GM21381 (cell line): ENCODE results near the gene BRD4.

ENCODE experiments used
- ATAC-seq: cut with Tn5 transposase; IDR thresholded peaks from one replicate; pipeline ENCODE4 v1.9.1; 2021; ENCODE audit warnings: mild to moderate bottlenecking, moderate library complexity; ENCODE audit not compliant: unreplicated experiment

BRD4 gene

DNA sequence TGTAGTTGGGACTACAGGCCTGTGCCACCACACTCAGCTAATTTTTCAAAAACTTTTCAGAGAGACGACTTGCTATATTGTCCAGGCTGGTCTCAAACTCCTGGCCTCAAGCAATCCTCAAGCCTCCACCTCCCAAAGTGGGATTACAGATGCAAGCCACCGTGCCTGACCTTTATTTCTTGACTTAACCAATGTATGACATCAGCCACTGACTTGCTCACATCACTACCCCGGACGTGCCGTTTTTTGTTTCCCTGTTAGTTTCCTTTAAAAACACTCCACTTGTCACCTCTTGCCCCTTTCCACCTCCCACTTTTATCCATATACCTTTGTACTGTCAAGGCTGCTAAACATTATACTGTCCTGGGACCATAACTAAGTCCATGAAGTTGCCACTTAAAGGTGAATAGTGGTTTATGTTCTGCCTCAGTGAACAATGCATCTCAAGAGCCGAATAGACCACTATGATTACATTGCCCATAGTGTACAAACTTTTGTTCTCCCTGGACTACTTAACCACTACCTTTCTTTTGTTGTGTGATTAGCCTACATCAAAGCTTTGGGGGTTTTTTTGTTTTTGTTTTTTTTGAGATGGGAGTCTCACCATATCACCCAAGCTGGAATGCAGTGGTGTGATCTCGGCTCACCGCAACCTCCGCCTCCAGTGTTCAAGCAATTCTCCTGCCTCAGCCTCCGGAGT is 97.8 kb downstream of the BRD4 start:
- no peak for ATAC-seq

DNA sequence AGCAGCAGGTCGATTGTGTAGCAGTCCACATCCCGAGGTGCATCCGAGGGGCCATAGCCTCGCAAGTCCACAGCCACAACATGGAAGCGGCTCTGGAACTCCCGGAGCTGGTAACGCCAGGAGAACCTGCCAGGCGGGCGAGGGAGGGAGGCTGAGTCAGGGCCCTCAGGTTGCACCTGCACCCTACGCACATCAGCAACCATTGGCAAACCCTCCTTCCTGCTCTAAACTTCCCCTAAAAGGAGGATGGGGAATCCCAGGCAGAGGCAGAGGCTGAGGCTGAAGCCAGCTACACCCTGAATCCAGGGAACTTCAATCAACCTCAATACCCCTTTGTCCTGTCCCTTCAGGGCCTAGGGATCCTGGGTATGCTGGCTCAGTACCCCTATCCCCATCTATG is 101.1 kb downstream of the BRD4 start:
- no peak for ATAC-seq

DNA sequence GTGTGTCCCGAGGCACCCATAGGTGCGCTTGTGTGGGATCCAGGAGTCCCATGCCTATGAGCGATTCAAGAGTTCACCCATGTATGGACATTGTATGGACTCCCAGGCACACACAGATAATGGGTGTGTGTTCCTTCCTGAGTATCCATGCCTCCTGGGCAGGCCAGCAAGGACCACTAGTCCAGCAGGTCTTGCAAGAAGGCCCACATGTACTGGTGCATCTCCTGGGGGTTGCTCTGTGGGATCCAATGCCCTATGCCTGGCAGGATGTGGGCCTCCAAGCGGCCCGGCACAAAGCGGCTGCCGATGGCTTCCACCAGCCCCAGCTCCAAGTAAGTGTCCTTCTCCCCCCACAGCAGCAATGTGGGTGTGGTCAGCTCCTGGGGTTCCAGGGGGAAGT is 105.1 kb downstream of the BRD4 start:
- ATAC-seq = no peak

DNA sequence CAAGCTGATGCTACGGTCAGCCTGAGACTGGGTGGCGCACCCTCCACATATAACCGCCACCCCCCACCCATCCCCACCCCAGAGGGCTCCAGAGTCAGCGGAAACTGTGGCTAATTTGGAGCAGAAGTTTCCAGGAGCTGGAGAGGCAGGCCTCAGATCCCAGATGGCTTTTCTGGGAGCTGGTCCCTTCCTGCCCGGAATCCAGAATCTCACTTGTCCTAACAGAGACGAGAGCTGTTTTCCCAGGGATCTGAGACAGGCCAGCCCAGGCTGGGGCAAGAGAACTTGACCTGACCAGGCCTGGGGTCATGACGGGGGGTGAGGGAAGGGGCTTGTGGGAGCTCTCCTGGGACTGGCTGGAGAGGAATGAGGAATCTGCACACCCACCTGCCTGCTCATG is 106.6 kb downstream of the BRD4 start:
- ATAC-seq = no peak

DNA sequence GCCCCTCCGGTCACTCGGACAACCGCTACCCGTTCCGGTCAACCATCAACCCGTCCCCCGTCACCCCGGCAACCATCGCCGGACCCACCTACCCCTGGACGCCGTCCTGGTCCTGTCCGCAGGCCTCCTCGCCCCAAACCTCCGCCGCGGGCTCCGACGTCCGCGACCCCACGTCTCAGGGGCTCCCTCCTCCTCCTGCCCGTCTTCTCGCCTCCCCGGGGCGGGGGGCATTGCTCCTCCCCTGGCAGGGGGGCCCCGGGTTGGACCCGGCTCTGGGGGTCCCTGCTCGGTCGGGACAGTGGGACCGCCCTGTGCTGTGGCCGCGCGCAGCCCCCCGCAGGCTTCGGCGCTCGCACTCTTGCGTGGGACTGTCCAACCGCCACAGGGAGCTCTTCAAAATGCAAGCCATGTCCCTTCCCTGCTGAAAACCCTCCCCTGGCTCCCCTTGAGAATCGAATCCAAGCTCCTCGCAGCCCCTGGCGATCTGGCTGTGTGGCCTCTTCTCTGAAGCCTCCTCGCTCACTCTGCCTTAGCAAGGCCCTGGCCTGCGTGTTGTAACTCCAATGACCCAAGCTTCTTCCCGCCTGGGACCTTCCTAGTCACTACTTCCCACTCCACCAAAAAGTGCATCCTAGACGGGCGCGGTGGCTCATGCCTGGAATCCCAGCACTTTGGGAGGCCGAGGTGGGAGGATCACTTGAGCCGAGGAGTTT is 108.5 kb downstream of the BRD4 start:
- no peak for ATAC-seq

DNA sequence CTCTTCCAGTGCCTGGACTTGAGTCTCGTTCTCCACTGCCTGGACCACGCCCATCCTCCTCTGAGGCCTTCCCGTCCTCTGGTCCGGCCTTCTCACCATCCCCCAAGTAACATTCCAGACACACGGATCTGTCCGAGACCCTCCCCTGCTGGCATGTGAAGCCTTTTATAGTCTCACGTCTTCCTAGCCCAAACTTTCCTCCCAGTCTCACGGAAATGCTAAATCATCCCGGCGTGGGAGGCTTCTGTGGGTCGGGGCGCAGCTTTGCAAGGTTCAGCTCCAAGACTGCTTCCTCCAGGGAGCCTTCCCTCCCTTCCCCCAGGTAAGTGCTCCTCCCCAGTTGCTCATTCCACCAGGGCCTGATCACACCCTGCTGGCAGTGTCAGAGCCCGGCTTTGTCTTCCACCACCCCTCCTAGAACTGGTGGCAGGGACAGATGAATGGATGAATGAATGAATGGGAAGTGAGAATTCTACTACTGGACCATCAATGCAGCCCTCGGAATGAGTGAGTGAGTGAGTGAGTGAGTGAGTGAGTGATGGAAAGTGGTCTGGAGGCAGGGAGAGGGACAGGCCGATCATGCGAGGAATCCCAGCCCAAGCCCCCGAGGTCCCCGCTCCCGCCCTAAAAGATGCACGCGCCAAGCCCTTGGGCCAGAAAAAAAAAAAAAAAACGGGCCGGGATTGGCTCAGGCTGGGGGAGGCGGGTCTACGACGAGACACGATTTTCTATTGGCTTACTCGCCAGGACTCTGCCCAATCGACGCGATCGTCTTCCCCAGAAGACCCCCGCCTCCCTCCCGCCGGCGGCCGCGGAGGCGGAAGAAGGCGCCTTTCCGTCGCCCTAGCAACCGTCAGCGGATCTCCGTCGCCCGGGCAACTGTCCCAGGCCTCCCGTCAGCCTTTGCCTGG is 109.3 kb downstream of the BRD4 start:
- peak; percentile 83 for ATAC-seq

DNA sequence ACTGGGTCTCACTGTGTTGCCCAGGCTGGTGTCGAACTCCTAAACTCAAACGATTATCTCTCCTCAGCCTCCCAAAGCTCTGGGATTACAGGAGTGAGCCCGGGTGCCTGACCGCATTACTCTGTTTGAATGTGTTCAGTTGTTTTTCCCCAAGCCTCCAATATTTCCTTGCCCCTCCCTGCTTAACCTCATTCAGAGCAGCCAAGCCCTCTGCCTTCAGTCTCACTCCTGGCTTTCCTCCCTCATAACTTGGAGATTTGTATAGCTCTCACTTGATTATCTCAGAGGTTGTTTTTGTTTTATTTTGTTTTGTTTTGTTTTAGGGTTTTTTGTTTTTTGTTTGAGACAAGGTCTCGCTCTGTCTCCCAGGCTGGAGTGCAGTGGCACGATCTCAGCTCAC is 111.5 kb downstream of the BRD4 start:
- no peak for ATAC-seq

DNA sequence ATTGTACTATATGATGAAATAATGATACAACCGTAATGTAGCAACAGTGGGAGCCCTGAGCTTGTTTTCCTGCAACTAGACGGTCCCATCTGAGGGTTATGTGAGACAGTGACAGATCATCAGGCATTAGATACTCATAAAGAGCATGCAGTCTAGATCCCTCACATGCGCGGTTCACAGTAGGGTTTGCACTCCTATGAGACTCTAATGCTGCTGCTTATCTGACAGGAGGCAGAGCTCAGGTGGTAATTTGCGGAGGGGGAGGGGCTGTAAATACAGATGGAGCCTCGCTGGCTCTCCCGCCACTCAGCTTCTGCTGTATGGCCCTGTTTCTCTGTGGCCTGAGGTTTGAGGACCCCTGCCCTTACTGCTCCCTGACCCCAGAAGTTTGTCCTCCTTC is 113.8 kb downstream of the BRD4 start:
- no peak for ATAC-seq

DNA sequence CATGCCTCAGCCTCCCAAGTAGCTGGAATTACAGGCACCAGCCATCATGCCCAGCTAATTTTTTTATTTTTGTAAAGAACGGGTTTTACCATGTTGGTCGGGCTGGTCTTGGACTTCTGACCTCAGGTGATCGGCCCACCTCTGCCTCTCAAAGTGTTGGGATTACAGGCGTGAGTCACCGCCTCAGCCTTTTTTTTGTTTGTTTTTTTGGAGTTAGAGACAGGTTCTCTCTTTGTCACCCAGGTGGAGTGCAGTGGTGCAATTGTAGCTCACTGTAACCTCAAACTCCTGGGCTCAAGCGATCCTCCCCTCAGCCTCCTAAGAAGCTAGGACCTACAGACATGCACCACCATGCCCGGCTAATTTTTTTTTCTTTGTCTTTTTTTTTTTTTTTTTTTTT is 116.0 kb downstream of the BRD4 start:
- no peak for ATAC-seq

DNA sequence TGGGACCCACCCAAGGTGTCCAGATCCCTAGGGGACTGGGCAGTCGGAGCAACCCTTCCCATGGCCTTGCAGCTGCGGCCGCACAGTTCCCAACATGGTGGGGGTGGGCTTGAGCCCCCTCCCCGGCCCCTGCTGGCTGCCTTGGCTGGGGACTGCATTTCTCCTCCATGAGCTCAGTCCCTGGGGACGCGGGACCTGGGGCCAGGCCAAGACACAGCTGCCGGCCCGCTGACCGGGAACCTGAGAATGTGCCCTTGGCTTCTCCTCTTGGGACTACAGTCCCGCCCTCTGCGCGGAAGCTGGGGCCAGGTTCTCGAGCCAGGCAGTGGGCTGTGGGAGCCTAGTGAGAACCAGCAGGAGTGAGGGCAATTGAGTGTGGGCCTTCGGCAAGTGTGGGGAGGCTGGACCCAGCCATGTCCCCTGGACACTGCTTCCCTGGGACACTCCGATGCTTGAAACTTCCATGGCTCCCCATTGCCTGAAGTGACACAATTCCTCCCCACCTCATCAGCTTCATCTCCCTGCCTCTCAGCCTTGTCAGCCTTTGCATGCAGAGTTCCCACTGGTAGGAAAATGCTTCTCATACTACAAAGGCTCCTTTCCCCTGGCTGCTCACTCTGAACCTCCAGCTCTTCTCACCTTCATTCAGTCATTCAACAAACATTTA is 118.5 kb downstream of the BRD4 start:
- ATAC-seq = no peak

DNA sequence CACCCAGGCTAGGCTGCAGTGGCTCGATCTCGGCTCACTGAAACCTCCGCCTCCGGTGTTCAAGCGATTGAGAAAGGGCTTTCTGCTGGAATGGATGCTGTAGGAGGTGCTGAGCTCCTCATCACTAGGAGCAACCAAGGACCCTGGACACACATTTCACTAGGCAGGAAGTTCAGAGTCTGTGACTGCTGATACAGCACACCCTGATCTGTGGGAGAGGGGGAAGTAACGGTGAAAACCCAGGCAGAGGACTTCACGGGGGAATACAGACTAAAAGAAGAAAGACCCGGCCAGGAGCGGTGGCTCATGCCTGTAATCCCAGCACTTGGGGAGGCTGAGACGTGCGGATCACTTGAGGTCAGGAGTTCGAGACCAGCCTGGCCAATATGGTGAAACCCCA is 119.6 kb downstream of the BRD4 start:
- no peak for ATAC-seq

DNA sequence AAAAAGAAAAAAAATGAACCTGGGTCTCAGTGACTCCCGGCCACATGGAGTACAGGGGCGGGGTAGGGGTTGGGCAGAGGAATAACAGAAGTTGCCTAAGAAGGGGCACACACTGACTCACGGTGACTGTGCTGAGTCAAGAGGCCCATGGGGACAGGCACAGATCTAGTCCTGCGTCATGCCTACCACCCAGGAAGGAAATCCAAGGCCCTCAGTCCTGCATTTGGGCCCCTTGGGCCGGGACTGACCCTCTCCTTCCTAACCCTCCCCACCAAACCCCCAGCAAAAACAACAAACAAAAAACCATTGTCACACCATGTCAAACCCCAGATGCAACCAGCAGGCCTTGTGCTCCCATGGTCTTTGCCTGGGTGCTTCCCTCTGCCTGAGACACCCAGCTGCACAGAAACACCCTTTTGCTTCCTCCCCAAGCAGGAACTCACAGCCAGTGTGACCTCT is 122.0 kb downstream of the BRD4 start:
- no peak for ATAC-seq

DNA sequence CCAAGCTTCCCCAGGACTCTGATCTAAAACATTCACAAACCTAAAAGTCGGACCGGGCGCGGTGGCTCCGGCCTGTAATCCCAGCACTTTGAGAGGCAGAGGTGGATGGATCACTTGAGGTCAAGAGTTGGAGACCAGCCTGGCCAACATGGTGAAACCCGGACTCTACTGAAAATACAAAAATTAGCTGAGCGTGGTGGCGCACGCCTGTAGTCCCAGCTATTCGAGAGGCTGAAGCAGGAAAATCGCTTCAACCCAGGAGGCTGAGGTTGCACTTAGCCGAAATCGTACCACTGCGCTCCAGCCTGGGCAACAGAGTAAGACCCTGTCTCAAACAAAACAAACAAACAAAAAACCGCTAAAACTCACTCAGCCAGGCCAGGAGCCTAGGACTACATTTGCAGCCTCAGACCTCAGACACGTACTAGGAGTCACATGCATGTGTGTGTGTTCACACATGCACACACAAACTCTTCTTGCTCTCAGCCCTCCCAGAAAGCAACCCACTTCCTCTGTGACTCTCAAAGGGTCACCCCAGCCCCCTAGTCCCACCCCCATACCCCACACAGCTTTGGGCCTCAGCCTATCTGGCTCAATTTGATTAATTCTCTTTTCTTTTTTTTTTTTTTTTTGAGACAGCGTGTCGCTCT is 130.8 kb downstream of the BRD4 start:
- ATAC-seq = no peak

DNA sequence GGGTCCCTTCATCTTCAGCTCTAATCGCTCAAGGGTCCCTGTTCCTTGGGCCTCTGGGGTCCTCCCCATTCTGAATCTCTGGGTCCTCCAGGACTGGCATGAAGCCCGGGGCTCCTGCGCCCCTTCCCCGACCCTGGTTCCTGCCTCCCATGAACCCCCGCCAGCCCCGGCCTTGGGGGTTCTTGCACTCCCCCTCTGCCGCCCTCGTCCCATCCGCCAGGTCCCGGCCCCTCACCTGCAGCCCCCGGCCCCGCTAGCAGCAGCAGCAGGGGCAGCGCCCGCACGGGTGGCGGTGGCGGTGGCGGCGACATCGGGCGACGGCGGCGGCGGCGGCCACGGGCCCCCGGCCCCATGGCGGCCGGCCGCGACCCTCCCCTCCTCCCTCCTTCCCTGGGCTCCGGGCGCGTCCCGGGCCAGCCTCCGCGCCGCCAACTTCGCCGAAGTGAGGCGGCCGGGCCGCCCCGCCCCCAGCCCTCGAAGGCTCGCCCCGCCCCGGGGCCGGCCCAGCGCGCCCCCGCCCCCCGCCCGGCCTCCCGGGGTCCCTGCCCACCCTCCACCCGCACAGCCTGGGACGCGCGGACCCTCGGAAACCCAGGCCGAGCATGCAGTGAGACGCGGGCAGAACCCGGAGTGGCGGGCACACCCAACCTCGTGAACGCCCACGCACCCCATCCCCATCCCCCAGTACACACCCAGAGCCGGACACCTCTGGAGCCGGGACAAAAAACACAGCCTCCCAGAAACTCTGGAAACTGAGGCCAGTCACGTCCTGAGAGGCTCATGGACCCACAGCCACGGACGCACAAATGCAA is 131.6 kb downstream of the BRD4 start, which contains the start of gene NOTCH3:
Gene NOTCH3, minus strand, starts transcription at position 443 of the 812 bp plus-strand sequence. Its CDS starts 90 bp downstream, at position 353.
- ATAC-seq = no peak

DNA sequence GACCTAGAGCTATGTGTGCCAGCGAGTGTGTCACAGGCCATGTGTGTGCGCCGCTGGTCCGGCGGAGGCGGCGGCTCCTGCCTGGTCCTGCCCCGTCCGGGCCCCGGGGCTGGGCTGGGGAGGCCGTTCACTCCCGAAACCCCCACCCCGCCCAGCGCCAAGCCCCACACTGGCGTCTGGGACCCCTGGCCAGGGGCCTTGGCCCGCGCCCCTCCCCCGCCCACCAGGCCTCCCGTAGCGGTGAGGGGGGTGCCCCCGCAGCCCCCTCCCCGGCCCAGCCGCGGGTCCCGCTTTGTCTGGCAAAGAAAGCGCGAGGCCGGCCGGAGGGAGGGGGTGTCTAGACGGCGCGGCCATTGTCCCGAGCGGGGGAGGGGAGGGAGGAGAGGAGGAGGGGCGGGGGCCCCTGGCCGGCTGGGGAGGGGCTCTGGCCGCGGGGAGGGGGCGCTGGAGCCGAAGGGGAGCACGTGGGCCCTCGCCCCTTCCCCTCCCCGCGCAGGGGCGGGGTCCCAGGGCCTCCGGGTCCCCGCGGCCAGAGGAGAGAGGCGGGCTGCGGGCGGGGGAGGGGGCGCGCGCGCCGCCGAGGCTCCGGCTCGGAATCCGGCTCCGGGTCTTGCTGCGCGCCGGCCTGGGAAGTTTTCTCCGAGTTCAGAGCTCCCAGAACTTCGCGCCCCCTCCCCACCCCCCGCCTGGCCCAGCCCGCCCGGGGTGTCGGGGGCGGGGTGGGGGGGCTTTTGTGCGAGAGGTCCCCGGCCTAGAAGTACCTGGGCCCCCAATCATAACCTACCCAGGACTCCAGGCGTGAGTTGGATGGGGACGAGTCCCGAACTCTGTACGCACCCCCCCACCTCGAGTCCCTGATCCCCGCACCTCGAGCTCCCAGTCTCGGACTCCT is 132.4 kb downstream of the BRD4 start:
- ATAC-seq = no peak

DNA sequence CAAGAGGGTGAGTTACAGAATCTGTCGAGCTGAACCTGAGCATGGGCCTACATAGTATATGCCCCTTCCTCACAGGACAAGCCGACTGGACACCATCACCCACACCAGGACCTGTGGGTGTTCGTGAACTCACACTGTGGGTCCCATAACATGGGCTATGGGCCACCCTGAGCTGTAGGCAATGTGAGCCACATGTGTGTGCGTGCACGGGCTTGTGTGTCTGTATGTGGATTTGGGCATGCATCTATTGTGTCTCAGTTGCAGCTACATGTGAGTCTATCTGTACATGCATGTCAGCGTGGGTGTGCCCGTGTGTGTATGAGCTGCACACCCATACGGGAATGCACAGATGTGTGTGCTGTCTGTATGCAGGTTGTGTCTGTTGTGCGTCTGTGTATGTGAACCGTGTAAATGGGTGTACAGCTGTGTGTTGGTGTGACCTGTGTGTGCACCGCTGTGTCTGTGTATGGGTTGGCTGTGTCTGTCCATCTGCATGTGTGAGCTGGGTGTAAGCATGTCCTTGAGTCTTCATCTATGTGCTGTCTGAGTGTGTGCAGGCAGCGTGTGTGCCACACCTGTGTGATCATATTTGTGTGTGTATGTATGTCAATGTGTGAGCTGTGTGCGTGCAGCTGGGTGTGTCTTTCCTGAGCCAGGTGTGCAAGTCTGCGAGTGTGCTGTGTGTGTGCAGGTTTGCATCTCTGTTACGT is 133.2 kb downstream of the BRD4 start:
- ATAC-seq = no peak

DNA sequence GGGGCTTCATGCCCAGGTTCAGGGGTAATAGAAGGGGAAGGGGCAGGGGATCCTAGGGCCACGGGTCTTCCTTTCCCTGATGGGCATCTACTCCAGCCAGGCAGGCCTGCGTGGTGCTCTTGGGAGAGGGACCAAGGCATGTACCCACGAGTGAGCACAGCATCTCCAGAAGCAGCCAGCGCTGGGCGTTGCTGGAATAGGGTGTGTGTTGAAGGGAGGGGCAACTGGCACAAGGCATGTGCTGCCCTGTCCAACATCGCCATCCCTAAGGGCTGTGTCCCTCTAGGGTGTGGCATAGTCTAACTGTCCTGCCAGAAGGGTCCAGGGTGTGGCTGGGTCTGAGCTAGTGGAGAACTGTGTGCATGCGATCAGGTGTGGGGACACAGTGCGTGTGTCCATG is 134.4 kb downstream of the BRD4 start:
- ATAC-seq = no peak
